H1 (cell line): ENCODE measurements around the gene ALDH1L2. TPM values are rescaled to one million over a fixed set of nuclear protein-coding genes. Genes with fewer than 3 reads are reported as not detected.
A peak's percentile ranks its signal among the peaks of the same experiment; 100 is the strongest.

Experiments used
- CTCF ChIA-PET: fragments of 300-600 bp; sonication (Branson Sonifier 250); formaldehyde crosslinking; loops from one replicate; lab custom pipeline; 2021; ENCODE audit not compliant: partially characterized antibody; lab: Charles Lee
- POLR2A ChIA-PET: fragments of 300-600 bp; sonication (Branson Sonifier 250); formaldehyde crosslinking; loops from one replicate; lab custom pipeline; 2021; ENCODE audit warnings: inconsistent platforms; ENCODE audit not compliant: partially characterized antibody; lab: Charles Lee
- DNase-seq, 2 experiments: peaks; one replicate each; pipeline versions ENCODE4 v3.0.0 to v3.0.0-alpha.2; 2010 to 2022; ENCODE audit warnings: low spot score in 2 of 2, low read depth in 1 of 2, mixed read lengths in 1 of 2
- FAIRE-seq: peaks from 2 replicates; lab custom pipeline; 2011; peaks lifted over from hg19 to GRCh38; lab: Jason Lieb, UNC
- H2AFZ ChIP-seq: 2 replicates; pipeline ENCODE4 v1.8.1; 2012; ENCODE audit warnings: low read length, inconsistent platforms
- H2AK5ac ChIP-seq: 2 replicates; pipeline ENCODE4 v1.6.1; 2013; ENCODE audit warnings: low read depth, low read length
- H2BK120ac ChIP-seq: replicated peaks from 2 replicates; pipeline ENCODE3; 2013; ENCODE audit warnings: low read depth, low read length, inconsistent platforms
- H2BK12ac ChIP-seq: 2 replicates; pipeline ENCODE4 v1.6.1; 2013; ENCODE audit warnings: low read depth, low read length
- H2BK15ac ChIP-seq: 2 replicates; pipeline ENCODE4 v1.6.1; 2013; ENCODE audit warnings: low read length
- H2BK20ac ChIP-seq: 2 replicates; pipeline ENCODE4 v1.6.1; 2013; ENCODE audit warnings: low read length
- H2BK5ac ChIP-seq: 2 replicates; pipeline ENCODE4 v1.6.1; 2013; ENCODE audit warnings: low read depth, low read length
- H3K14ac ChIP-seq: 2 replicates; pipeline ENCODE4 v1.6.1; 2013; ENCODE audit warnings: inconsistent platforms; ENCODE audit not compliant: insufficient read length
- H3K18ac ChIP-seq: 2 replicates; pipeline ENCODE4 v1.6.1; 2013; ENCODE audit warnings: low read length; ENCODE audit errors: extremely low read depth
- H3K23ac ChIP-seq: 2 replicates; pipeline ENCODE4 v1.6.1; 2013; ENCODE audit warnings: inconsistent platforms; ENCODE audit not compliant: insufficient read length
- H3K23me2 ChIP-seq: 2 replicates; pipeline ENCODE4 v1.6.1; 2013; ENCODE audit warnings: low read depth, low read length
- H3K27ac ChIP-seq: 2 replicates; pipeline ENCODE4 v1.6.1; 2011; ENCODE audit warnings: low read depth, low read length, inconsistent platforms
- H3K27me3 ChIP-seq, 4 experiments: replicated peaks in 1 of 4; 1 replicate in 1 of 4; 2 replicates in 3 of 4; pipeline versions ENCODE4 v1.6.1 to v1.8.1; 2011 to 2013; ENCODE audit warnings: low read length in 3 of 4, mild to moderate bottlenecking in 3 of 4, inconsistent platforms in 2 of 4, mixed read lengths in 2 of 4, moderate library complexity in 1 of 4; ENCODE audit not compliant: control insufficient read depth in 3 of 4, insufficient read depth in 3 of 4; ENCODE audit errors: extremely low read depth in 1 of 4
- H3K36me3 ChIP-seq, 4 experiments: 2 replicates each; pipeline versions ENCODE4 v1.6.1 to v1.8.1; 2011 to 2013; ENCODE audit warnings: mild to moderate bottlenecking in 4 of 4, low read length in 3 of 4, moderate library complexity in 2 of 4, control low read depth in 1 of 4, inconsistent platforms in 1 of 4; ENCODE audit not compliant: insufficient read depth in 4 of 4, control insufficient read depth in 2 of 4
- H3K4ac ChIP-seq: replicated peaks from 2 replicates; pipeline ENCODE3; 2013; ENCODE audit warnings: low read length, low read depth, mixed read lengths, inconsistent platforms; ENCODE audit not compliant: insufficient read length
- H3K4me1 ChIP-seq, 4 experiments: replicated peaks in 1 of 4; 1 replicate in 1 of 4; 2 replicates in 3 of 4; pipeline versions ENCODE4 v1.6.1 to v1.8.1; 2011 to 2013; ENCODE audit warnings: low read length in 3 of 4, inconsistent platforms in 2 of 4, mixed read lengths in 1 of 4; ENCODE audit not compliant: insufficient read depth in 4 of 4, control insufficient read depth in 3 of 4
- H3K4me2 ChIP-seq, 2 experiments: 2 replicates each; pipeline versions ENCODE4 v1.6.1 to v1.8.1; 2011 to 2013; ENCODE audit warnings: low read depth in 2 of 2, low read length in 2 of 2, control low read depth in 1 of 2, inconsistent platforms in 1 of 2, mild to moderate bottlenecking in 1 of 2; ENCODE audit not compliant: insufficient read depth in 1 of 2
- H3K4me3 ChIP-seq, 4 experiments: fragments of 200-600, 300-600 bp in 1 of 4; sonication (generic), shearing (Covaris generic), sonication (Bioruptor Twin) in 1 of 4; 2 replicates each; pipeline versions ENCODE4 v1.5.1 to v1.8.1; 2011 to 2016; ENCODE audit warnings: low read length in 4 of 4, low read depth in 3 of 4, control low read depth in 2 of 4, inconsistent platforms in 2 of 4, mild to moderate bottlenecking in 2 of 4, mixed read lengths in 1 of 4, moderate library complexity in 1 of 4; ENCODE audit not compliant: insufficient read depth in 2 of 4; ENCODE audit errors: extremely low read depth in 1 of 4
- H3K56ac ChIP-seq: replicated peaks from 2 replicates; pipeline ENCODE3; 2013; ENCODE audit warnings: low read depth, mild to moderate bottlenecking, mixed read lengths, low read length, inconsistent platforms; ENCODE audit not compliant: insufficient read length
- H3K79me1 ChIP-seq: 2 replicates; pipeline ENCODE4 v1.6.1; 2013; ENCODE audit warnings: low read depth, low read length, control low read depth
- H3K79me2 ChIP-seq, 2 experiments: 2 replicates each; pipeline versions ENCODE4 v1.6.1 to v1.8.1; 2012 to 2013; ENCODE audit warnings: low read length in 2 of 2, mild to moderate bottlenecking in 2 of 2, inconsistent platforms in 1 of 2; ENCODE audit not compliant: insufficient read depth in 2 of 2, control insufficient read depth in 1 of 2
- H3K9ac ChIP-seq, 4 experiments: replicated peaks in 1 of 4; 1 replicate in 1 of 4; 2 replicates in 3 of 4; pipeline versions ENCODE4 v1.6.1 to v1.8.1; 2011 to 2013; ENCODE audit warnings: low read depth in 3 of 4, low read length in 3 of 4, control low read depth in 2 of 4, mild to moderate bottlenecking in 2 of 4, moderate library complexity in 2 of 4, inconsistent platforms in 1 of 4; ENCODE audit errors: extremely low read depth in 1 of 4
- H3K9me3 ChIP-seq, 2 experiments: 2 replicates each; pipeline versions ENCODE4 v1.6.1 to v1.8.1; 2012 to 2013; ENCODE audit warnings: mild to moderate bottlenecking in 2 of 2, moderate library complexity in 2 of 2, control low read depth in 1 of 2, inconsistent platforms in 1 of 2, low read depth in 1 of 2, low read length in 1 of 2, mixed read lengths in 1 of 2; ENCODE audit not compliant: insufficient read depth in 2 of 2
- H4K20me1 ChIP-seq, 2 experiments: replicated peaks in 1 of 2; 2 replicates each; pipeline versions ENCODE3 to v1.8.1; 2011 to 2013; ENCODE audit warnings: inconsistent platforms in 2 of 2, low read length in 2 of 2, mild to moderate bottlenecking in 1 of 2; ENCODE audit not compliant: insufficient read depth in 2 of 2, control insufficient read depth in 1 of 2
- H4K5ac ChIP-seq: 2 replicates; pipeline ENCODE4 v1.6.1; 2013; ENCODE audit warnings: low read length, low read depth, mixed read lengths, inconsistent platforms; ENCODE audit not compliant: insufficient read length
- H4K8ac ChIP-seq: 2 replicates; pipeline ENCODE4 v1.8.0; 2013; ENCODE audit warnings: mild to moderate bottlenecking, moderate library complexity, low read length, inconsistent platforms; ENCODE audit not compliant: insufficient read depth; ENCODE audit errors: extremely low read depth
- H4K91ac ChIP-seq: replicated peaks from 2 replicates; pipeline ENCODE3; 2013; ENCODE audit warnings: low read length, mixed read lengths, inconsistent platforms; ENCODE audit not compliant: insufficient read length
- ASH2L ChIP-seq: fragments of 200-600, 300-600 bp; sonication (generic); IDR thresholded peaks from one replicate; pipeline ENCODE4 v1.7.1; 2017; ENCODE audit warnings: low read length
- CEBPB ChIP-seq: IDR thresholded peaks from 2 replicates; pipeline ENCODE4 v1.6.1; 2012; ENCODE audit warnings: low read depth, low read length
- EGR1 ChIP-seq: IDR thresholded peaks from 2 replicates; pipeline ENCODE4 v1.6.1; 2011; ENCODE audit warnings: low read depth, low read length, borderline replicate concordance
- GABPA ChIP-seq: IDR thresholded peaks from 2 replicates; pipeline ENCODE4 v1.6.1; 2011; ENCODE audit warnings: mild to moderate bottlenecking, low read length, moderate library complexity, borderline replicate concordance; ENCODE audit not compliant: insufficient read depth
- KDM4A ChIP-seq: IDR thresholded peaks from one replicate; pipeline ENCODE4 v1.7.1; 2012; ENCODE audit warnings: low read depth, mild to moderate bottlenecking, moderate library complexity, low read length, inconsistent platforms; ENCODE audit not compliant: severe bottlenecking
- KDM5A ChIP-seq: fragments of 200-600 bp; IDR thresholded peaks from 2 replicates; pipeline ENCODE4 v1.7.1; 2012; ENCODE audit warnings: mild to moderate bottlenecking, low read length, inconsistent platforms, mixed read lengths
- RAD21 ChIP-seq, 2 experiments: IDR thresholded peaks in 1 of 2; conservative IDR thresholded peaks in 1 of 2; 2 replicates each; pipeline ENCODE4 v1.6.1; 2011; ENCODE audit warnings: low read depth in 2 of 2, low read length in 2 of 2, improper control_type of control experiment in 1 of 2, inconsistent platforms in 1 of 2, mild to moderate bottlenecking in 1 of 2, moderate library complexity in 1 of 2
- SIX5 ChIP-seq: IDR thresholded peaks from 2 replicates; pipeline ENCODE4 v1.6.1; 2011; ENCODE audit warnings: mild to moderate bottlenecking, low read depth, low read length
- SUZ12 ChIP-seq: fragments of 200-600 bp; sonication (generic); IDR thresholded peaks from 2 replicates; pipeline ENCODE4 v1.6.1; 2012; ENCODE audit warnings: mild to moderate bottlenecking, inconsistent platforms, low read length, moderate library complexity, mixed read lengths
- ZNF274 ChIP-seq: IDR thresholded peaks from 2 replicates; pipeline ENCODE4 v1.7.0; 2012; ENCODE audit warnings: low read length, borderline replicate concordance; ENCODE audit errors: extremely low read depth
- WGBS, 2 experiments: shearing (Covaris generic) in 1 of 2; methylation state at CpG; one replicate each; pipeline versions ENCODE4 v1.1.6 to v1.1.7; 2013 to 2015; ENCODE audit warnings: low lambda C conversion rate in 2 of 2, mixed read lengths in 2 of 2, inconsistent platforms in 1 of 2, low coverage in 1 of 2, missing lambda C conversion rate in 1 of 2; ENCODE audit not compliant: insufficient replicate concordance in 2 of 2, insufficient coverage in 1 of 2, insufficient read length in 1 of 2; ENCODE audit errors: extremely low coverage in 1 of 2, missing lambda C conversion rate in 1 of 2; 5-methylcytosine and 5-hydroxymethylcytosine counted together
- polyA plus RNA-seq, 7 experiments: library from polyadenylated mRNA; depleted of rRNA in 3 of 7; stranded (reverse) in 5 of 7; unstranded in 2 of 7; fragments of >200 nt in 5 of 7; fragments of 200-250 nt in 2 of 7; gene quantifications; 1 replicate in 5 of 7; 2 replicates in 1 of 7; 4 replicates in 1 of 7; pipeline versions ENCODE4 v1.2.1 to v1.2.3, GENCODE V29; 2011 to 2013; ENCODE audit warnings: missing spikeins in 2 of 7, mixed read lengths in 2 of 7
- total RNA-seq: library from RNA; stranded (reverse); fragmentation: NEBNext Ultra II Directional; extraction: Animal tissue kit (Norgen Biotek cat#: 25700); gene quantifications from 2 replicates; pipeline ENCODE4 v1.2.1, GENCODE V29; 2021

ALDH1L2 gene
- total and polyA plus RNA-seq, 2 of the 8 experiments (the other 6 are each of a cell fraction or from before 2014, with no cell fraction given): 3.7 to 7.2 TPM

GRCh38 chr12:105107494-105108371 lies 23.5 kb upstream of the ALDH1L2 start, which contains the start of gene WASHC4:
WASHC4 (plus strand) TSS chr12:105107731; CDS start chr12:105107801, 70 bp downstream.
- Histone ChIP-seq H3K23me2 (peaks cover 3% of the 10 kb centered on the region), H3K18ac (peak within 1 kb of the TSS; percentile 86), H3K9me3 (peaks cover 0 to 3% of the 10 kb centered on the region in 2 experiments; a peak in 1 of 4 replicates), H2AFZ (peak within 1 kb of the TSS; percentile 99), H3K4me2 (peak within 1 kb of the TSS; percentile 82 to 99), H4K20me1 (peaks cover 0 to 1% of the 10 kb centered on the region in 2 experiments), H2BK15ac (peak within 1 kb of the TSS; percentile 47; the same call in 1 of the 2 replicates), H4K8ac (peak within 1 kb of the TSS; percentile 90; the same call in 1 of the 2 replicates), H3K27ac (peak within 1 kb of the TSS; percentile 74), H2BK20ac (0 out of 2 replicates have a peak within 1 kb of the TSS, but pooled peaks have one; percentile 50), H3K23ac (no peak within 1 kb of the TSS), H3K14ac (peak within 1 kb of the TSS; percentile 31), H3K56ac (peak within 1 kb of the TSS; percentile 63), H2BK120ac (no peak within 1 kb of the TSS), H2AK5ac (no peak within 1 kb of the TSS; the same call in 1 of the 2 replicates), H3K79me2 (peaks cover 8 to 48% of the 10 kb centered on the region in 2 experiments; a peak in 3 of 4 replicates), H3K4me1 (peaks cover 0 to 4% (median 2%) of the 10 kb centered on the region in 4 experiments; a peak in 4 of 7 replicates), H3K79me1 (no peaks in the 10 kb centered on the region), H4K5ac (peak within 1 kb of the TSS; percentile 73), H3K4me3 (peak within 1 kb of the TSS; percentile 73 to 96 (median 82)), H4K91ac (peak within 1 kb of the TSS; percentile 61), H3K4ac (no peak within 1 kb of the TSS), H2BK12ac (peak within 1 kb of the TSS; percentile 51; the same call in 1 of the 2 replicates), H3K36me3 (peaks cover 0 to 7% (median 4%) of the 10 kb centered on the region in 4 experiments; a peak in 2 of 8 replicates), H3K9ac (peak within 1 kb of the TSS; percentile 80 to 89 (median 84)), H3K27me3 (no peaks in the 10 kb centered on the region), H2BK5ac (peak within 1 kb of the TSS; percentile 96)
- no peak for FAIRE-seq
- peak; percentile 76 to 91 for DNase-seq
- WGBS, 2 experiments: 1% methylated on average over 64 of the region's 85 CpGs; no CpG with 5 or more reads in 1 of the 2 experiments
- CTCF ChIA-PET: interaction anchor here (1.2 kb wide), 1 partner anchor 29 kb away, joined by 3 read pairs; no protein-coding TSS in a partner anchor
- POLR2A ChIA-PET: interaction anchor here (0.8 to 3.0 kb wide), 15 partner anchors 12 to 726 kb away, joined by 3 to 31 read pairs (median 4); no protein-coding TSS in a partner anchor
- TF ChIP-seq ZNF274 (no peak), EGR1 (peak; percentile 27; the same call in 1 of the 2 replicates), GABPA (peak; percentile 50; the same call in 1 of the 2 replicates), SUZ12 (no peak), CEBPB (no peak), SIX5 (peak; percentile 52), KDM5A (no peak; the same call in 1 of the 2 replicates), RAD21 (IDR thresholded peaks at IDR 0.05 in 1 of 2, conservative IDR thresholded peaks at IDR 0.05 in 1 of 2; ENCODE audit: low read depth in 2 of 2, low read length in 2 of 2) (no peak), ASH2L (peak; percentile 96), KDM4A (peak; percentile 97)
